ENCODE results near the gene DCAF11.

The DCAF11 gene

GRCh38 chr14:24160850-24161804, 46.5 kb downstream of the DCAF11 start, which contains the start of gene IRF9:
Gene IRF9, plus strand, starts transcription at chr14:24161265. Its CDS starts 880 bp downstream, at chr14:24162145.
- peak; percentile 86 for TF ChIP-seq CTCF (IDR thresholded peaks at IDR 0.05; ENCODE audit: insufficient read depth, low read depth, low read length, missing control alignments)
- H3K4me3 ChIP-seq (ENCODE audit: low read length), result peak within 1 kb of the TSS; percentile 57
- peak; percentile 91 for DNase-seq (ENCODE audit: low read depth)

- no peak for DNase-seq (ENCODE audit: low read depth)
- no peak for TF ChIP-seq CTCF (IDR thresholded peaks at IDR 0.05; ENCODE audit: insufficient read depth, low read depth, low read length, missing control alignments)
- H3K4me3 ChIP-seq (ENCODE audit: low read length), result peak overlapping the region; percentile 57
These were observed 47.5 kb downstream of the DCAF11 start for GRCh38 chr14:24162093-24162492.

GRCh38 chr14:24164518-24164991, 50.0 kb downstream of the DCAF11 start:
- no peak for TF ChIP-seq CTCF (IDR thresholded peaks at IDR 0.05; ENCODE audit: insufficient read depth, low read depth, low read length, missing control alignments)
- no peak overlapping the region for H3K4me3 ChIP-seq (ENCODE audit: low read length)
- DNase-seq (ENCODE audit: low read depth), result no peak

GRCh38 chr14:24165785-24166184, 51.2 kb downstream of the DCAF11 start:
- no peak for DNase-seq (ENCODE audit: low read depth)
- H3K4me3 ChIP-seq (ENCODE audit: low read length), result no peak overlapping the region
- TF ChIP-seq CTCF (IDR thresholded peaks at IDR 0.05; ENCODE audit: insufficient read depth, low read depth, low read length, missing control alignments), result no peak

- DNase-seq (ENCODE audit: low read depth), result no peak
- no peak for TF ChIP-seq CTCF (IDR thresholded peaks at IDR 0.05; ENCODE audit: insufficient read depth, low read depth, low read length, missing control alignments)
These were observed 53.0 kb downstream of the DCAF11 start for GRCh38 chr14:24167469-24168114.

GRCh38 chr14:24171422-24172260, 57.1 kb downstream of the DCAF11 start, which contains the start of gene REC8:
Gene REC8, plus strand, starts transcription at chr14:24172080. Its CDS starts 473 bp downstream, at chr14:24172553.
- H3K4me3 ChIP-seq (ENCODE audit: low read length), result no peak within 1 kb of the TSS
- DNase-seq (ENCODE audit: low read depth), result peak; percentile 66
- no peak for TF ChIP-seq CTCF (IDR thresholded peaks at IDR 0.05; ENCODE audit: insufficient read depth, low read depth, low read length, missing control alignments)

More at GRCh38 chr14:24167469-24168114, 53.0 kb downstream of the DCAF11 start:
- H3K4me3 ChIP-seq (ENCODE audit: low read length), result no peak overlapping the region

Measured in epithelial cell of esophagus (primary cell).